Fibroblast of skin of scalp (primary cell): ENCODE measurements around the gene SSBP3.
A peak's percentile ranks its signal among the peaks of the same experiment; 100 is the strongest.
"Not testable (repeated sequence)": the region's sequence is repeated elsewhere in the genome, so short reads cannot be mapped to it uniquely, and the experiment has no call there.

ENCODE experiments used
- DNase-seq: peaks from one replicate; pipeline ENCODE4 v3.0.0-alpha.2; 2013

The SSBP3 gene

DNA sequence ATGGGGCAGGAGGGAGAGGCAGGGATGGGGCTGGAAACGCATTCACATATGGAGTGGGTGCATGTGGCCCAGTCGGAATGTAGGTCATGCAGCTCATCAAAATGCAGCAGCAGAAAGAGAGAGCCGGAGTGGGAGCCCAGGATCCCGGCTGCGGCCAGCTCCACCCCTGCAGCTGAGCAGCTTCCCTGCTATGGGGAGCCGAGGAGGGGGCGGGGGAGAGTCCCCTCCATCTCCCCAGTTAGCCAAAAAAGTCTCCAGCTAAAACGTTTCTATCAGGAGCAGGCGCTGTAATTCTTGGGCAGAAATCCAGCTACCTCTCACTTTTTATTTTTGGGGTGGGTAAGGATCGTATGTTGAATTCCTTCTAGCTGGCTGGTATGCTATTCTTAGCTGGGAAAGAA is 166.6 kb downstream of the SSBP3 start:
- DNase-seq: peak; percentile 51

DNA sequence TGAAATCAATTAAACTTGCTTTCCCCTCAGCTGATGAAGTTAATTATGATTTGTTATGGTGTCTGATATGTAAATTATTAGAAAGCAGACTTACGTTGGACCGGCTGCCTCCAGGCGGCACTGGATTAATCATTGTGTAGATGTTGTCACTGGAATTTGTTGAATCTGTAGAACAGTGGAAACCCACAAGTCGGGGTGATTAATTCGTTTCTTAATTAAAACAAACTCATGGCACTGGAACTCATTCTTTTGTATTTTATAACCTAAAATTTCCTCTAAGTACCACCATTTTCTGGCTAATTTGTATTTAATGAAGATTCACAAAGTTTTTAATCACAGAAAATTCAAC is 167.2 kb downstream of the SSBP3 start:
- no peak for DNase-seq

- no peak for DNase-seq
These were observed 167.7 kb downstream of the SSBP3 start for GRCh38 chr1:54238353-54239034.

- no peak for DNase-seq
These were observed 168.6 kb downstream of the SSBP3 start for GRCh38 chr1:54237586-54237985.

DNA sequence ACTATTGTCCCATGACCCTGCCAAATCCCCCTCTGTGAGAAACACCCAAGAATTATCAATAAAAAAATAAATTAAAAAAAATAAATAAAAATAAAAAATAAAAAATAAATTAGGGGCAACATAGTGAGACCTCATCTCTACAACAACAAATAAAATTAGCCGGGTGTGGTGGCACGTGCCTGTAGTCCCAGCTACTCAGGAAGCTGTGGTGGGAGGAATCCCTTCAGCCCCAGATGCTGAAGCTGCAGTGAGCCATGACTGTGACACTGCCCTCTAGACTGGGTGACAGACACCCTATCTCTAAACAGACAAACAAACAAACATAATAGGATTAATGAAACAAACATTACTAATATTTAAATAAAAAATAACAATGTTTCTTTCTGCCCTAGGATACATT is 171.9 kb downstream of the SSBP3 start:
- no peak for DNase-seq

DNA sequence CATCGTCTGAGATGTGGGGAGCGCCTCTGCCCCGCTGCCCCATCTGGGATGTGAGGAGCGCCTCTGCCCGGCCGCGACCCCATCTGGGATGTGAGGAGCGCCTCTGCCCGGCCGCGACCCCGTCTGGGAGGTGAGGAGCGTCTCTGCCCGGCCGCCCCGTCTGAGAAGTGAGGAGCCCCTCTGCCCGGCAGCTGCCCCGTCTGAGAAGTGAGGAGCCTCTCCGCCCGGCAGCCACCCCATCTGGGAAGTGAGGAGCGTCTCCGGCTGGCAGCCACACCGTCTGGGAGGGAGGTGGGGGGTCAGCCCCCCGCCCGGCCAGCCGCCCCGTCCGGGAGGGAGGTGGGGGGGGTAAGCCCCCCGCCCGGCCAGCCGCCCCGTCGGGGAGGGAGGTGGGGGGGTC is 173.0 kb downstream of the SSBP3 start:
- DNase-seq: not testable (repeated sequence)

DNA sequence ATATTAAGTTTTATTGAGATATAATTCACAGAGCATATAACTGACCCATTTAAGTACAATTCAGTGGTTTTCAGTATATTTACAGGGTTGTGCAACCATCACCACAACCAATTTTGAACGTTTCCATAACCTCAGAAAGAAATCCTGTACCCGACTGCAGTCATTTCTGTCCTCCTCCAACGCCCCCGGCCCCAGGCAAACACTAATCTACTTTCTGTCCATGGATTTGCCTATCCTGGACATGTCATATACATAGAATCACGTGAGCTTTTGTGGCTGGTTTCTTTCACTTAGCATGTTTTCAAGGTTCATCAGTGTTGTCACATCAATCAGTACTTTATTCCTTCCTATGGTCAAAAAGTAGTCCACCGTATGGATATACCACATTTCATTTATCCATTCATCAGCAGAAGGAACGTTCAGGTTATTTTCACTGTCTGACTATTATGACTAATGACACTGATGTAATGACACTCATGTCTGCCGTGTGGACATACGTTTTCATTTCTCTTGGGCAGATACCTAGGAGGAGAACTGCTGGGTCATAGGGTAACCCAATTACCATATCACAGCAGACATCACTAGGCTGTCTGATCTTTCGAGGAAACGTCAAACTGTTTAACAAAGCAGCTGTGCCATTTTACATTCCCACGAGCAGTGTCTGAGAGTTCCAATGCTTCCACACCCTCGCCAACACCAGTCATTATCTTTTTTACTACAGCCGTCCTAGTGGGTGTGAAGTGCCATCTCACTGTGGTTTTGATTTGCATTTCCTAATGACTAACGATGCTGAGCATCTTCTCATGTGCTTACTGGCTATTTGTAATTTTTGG is 175.5 kb downstream of the SSBP3 start:
- DNase-seq: no peak

DNA sequence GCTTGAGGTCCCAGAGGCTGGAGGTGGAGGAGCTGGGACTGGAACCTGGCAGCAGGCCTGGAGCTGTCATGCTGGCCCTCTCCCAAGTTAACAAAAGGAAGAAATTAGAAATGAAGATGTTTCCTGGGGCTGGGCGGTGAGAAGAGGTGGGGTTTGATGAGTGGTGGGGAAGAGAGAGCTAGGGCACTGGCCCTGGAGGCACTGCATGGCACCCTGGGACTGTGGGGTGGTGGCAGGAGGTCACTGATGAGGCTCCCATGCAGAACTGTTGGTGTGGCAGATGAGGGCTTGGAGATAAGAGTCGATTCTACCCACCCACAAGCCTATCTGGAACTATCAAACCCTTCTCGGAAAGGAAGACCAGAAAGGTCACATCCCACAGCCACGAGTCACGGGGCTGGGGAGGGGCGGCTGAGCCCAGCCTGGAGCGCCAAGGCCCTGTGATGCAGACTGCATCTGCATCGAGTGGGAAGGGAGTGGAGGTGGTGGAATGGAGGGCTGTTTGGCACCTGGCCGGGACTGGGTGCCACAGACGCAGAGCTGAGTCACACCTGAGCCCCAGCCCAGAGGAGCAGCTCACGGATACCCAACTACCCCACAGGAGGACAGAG is 176.8 kb downstream of the SSBP3 start:
- DNase-seq: peak; percentile 71

- DNase-seq: no peak
These were observed 177.5 kb downstream of the SSBP3 start for GRCh38 chr1:54228638-54229079.

DNA sequence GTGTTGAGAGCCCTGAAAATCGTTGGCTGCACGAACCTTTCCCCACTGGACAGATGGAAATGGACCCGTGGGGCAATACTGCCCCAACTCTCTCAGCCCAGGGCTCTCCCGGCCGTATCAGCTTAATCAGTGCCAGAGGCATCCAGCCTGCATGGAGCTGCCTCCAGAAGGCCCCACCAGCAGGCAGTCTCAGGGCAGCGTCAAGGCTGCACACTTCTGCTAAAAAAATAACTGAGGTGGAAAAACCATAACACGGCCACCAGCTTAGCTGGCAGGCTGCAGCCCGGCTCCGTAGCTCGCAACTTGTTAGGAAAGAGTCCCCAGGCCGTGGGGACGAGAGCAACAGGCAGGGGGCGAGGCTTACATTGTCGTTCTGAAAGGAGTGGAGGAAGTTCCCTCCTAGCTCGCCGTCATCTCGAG is 178.3 kb downstream of the SSBP3 start:
- DNase-seq: no peak

DNA sequence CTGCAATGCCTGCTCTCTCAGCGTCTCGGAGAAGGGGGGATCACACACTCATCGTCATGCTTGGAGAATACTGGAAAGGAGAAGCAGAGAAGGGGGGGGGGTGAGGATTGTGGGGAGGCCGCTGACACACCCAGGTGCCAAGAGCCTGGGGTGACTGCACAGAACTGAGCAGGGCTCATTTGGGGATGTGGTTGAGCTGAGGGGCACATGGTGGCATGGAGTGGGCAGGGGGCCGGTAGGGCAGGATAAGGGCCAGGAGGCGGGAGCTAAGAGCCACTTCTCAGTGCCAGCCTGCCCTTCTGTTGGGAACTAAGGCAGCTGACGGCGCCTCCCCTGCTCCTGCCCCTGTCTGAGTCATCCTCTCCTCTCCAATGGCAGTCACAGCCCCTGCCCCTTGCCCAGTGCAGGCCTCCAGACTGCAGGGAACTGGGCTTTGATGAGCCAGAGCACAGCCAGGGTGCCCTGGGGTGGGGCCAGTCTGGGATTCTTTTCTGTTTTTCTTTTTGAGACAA is 179.0 kb downstream of the SSBP3 start:
- DNase-seq: peak; percentile 68

GRCh38 chr1:54225986-54226559 is 180.1 kb downstream of the SSBP3 start:
- no peak for DNase-seq

- DNase-seq: no peak
These were observed 180.8 kb downstream of the SSBP3 start for GRCh38 chr1:54225378-54225777.

- DNase-seq: no peak
These were observed 182.0 kb downstream of the SSBP3 start for GRCh38 chr1:54224233-54224632.

DNA sequence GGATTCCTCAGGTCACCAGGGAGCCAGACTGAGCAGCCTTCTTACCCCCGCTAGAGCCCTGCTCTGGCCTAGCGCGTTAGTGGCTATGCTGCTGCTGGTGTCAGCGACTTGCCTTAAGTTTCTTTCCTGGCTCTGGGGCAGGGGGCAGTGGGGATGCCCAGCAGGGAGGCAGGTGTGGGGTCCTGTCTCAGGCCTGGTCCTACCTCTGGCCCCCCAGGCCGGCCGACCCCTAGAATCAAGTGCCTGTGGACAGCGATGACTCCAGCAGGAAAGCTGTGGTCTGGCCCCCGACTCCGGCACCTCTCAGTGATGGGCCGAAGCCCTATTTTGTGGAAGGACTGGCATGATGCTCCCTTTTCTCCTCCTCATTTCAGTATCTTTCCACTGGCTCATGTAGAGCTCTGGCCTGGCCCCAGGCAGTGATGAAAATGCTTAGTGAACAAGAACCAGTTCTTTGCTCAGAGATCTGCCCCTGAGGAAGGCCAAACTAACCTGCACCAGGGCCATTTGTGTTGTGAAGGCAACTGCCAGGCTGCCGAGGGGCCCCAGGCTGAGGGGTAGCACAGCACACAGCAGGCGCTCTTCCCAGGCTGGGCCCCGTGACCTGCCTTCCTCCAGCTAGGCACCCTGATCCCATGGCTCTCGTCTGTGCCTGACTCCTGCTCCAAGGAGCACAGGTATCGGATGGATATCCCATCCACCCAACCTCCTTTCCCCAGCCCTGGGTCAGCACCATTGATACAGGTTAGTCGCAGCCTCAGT is 182.6 kb downstream of the SSBP3 start:
- no peak for DNase-seq

GRCh38 chr1:54222711-54223110 is 183.5 kb downstream of the SSBP3 start:
- DNase-seq: no peak

DNA sequence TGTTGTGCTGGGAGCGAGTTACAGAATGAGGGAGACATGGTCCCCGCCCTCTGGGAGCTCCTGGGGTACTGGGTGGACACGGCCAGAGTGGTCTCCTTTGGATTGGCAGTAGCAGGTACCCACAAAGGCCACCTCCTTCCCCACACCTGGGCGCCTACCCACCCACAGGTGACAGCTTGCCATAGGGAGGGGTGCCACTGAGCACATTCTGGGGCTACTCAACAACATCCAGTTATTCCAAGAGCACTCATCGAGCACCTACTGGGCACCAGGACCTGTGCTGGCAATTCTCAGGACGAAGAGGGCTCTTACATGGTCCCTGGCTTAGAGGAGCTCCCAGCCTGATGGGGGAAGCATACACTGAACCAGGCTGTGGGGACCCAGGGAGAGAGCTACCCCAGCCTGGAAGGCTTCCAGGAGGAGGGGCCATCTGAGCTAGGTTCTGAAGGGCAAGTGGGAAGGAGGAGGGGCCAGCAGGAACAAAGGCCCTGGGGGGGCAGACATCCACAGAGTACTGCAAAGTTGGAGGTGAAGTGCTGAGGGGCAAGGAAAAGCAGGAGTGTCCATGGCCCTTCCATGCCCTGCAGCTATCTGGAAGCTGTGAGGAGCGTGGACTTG is 184.2 kb downstream of the SSBP3 start:
- DNase-seq: no peak

GRCh38 chr1:54221113-54221834 is 184.9 kb downstream of the SSBP3 start:
- DNase-seq: no peak

DNA sequence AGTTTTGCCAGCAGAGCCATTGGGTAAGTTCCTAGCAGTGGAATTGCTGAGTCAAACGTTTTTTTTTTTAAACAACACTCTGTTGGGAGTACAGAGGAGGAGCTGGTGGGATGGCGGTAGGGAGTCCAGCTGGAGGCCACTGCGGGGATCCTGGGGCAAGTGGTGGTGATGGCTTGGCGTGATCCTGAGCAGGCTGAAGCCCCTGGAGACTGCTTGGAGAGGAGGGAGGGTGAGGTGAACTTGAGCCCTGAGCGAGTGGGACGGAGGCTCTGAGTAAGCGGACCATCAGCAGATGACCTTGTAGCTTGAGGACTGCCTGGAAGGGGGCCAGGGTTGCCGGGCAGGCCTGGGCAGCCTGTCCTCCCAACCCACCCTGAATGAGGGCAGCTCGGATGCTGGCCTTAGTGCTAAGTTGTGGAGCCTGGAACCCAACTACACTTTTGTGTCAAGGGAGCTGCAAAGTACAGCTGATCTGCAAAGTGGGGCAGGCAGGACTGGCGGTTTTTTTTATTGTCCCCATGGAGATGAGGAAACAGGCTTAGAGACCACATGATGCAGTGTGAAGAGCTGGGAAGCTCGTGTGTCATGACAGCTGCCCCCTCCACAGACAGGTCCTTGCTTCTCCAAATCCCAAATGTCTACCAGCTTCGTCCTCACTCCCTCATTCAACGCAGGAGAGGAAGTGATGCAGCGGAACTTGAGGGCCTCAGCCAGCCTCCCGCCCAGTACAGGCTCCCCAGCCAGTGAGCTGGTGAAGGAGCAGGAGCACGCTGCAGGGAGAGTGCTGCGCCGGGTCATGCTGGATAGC is 186.0 kb downstream of the SSBP3 start:
- peak; percentile 27 for DNase-seq

- DNase-seq: no peak
These were observed 186.5 kb downstream of the SSBP3 start for GRCh38 chr1:54219688-54220003.
